ENCODE results near the gene LYST.

DNA sequence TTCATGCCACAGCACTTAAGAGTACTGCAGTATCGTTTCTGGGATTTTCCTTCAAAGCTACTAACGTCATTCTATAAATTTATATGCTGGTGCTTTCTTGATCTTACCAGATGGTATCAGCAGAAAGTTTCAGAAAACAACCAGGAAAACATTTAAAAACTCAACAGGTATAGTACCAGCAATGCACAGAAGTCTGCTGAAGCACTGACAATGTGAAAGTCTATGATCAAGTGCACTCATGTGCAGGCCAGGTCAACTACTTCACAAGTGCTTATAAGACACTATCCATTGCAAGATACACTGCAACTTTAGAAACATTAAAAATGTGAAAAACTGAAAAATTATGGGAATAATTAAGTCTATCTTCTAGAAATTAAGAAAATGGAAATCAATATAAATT is 34.7 kb downstream of the LYST start:
- TF ChIP-seq, protein P1, sequence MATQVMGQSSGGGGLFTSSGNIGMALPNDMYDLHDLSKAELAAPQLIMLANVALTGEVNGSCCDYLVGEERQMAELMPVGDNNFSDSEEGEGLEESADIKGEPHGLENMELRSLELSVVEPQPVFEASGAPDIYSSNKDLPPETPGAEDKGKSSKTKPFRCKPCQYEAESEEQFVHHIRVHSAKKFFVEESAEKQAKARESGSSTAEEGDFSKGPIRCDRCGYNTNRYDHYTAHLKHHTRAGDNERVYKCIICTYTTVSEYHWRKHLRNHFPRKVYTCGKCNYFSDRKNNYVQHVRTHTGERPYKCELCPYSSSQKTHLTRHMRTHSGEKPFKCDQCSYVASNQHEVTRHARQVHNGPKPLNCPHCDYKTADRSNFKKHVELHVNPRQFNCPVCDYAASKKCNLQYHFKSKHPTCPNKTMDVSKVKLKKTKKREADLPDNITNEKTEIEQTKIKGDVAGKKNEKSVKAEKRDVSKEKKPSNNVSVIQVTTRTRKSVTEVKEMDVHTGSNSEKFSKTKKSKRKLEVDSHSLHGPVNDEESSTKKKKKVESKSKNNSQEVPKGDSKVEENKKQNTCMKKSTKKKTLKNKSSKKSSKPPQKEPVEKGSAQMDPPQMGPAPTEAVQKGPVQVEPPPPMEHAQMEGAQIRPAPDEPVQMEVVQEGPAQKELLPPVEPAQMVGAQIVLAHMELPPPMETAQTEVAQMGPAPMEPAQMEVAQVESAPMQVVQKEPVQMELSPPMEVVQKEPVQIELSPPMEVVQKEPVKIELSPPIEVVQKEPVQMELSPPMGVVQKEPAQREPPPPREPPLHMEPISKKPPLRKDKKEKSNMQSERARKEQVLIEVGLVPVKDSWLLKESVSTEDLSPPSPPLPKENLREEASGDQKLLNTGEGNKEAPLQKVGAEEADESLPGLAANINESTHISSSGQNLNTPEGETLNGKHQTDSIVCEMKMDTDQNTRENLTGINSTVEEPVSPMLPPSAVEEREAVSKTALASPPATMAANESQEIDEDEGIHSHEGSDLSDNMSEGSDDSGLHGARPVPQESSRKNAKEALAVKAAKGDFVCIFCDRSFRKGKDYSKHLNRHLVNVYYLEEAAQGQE (IDR thresholded peaks at IDR 0.05; ENCODE audit: insufficient read depth in 1 of 2, low read depth in 2 of 2, low read length in 2 of 2) = no peak
- TF ChIP-seq POLR2AphosphoS5 (IDR thresholded peaks at IDR 0.05; ENCODE audit: low read depth, low read length) (no peak), TAF1 (IDR thresholded peaks at IDR 0.05; ENCODE audit: borderline replicate concordance, insufficient read depth, low read length) (no peak), SIN3A (IDR thresholded peaks at IDR 0.05; ENCODE audit: borderline replicate concordance, insufficient read depth, low read length) (no peak), FOXP2 (optimal IDR thresholded peaks at IDR 0.05; ENCODE audit: borderline replicate concordance, extremely low read depth, extremely low read length, insufficient read depth) (no peak)

Measured in PFSK-1 (cell line).